Cardiac muscle cell (in vitro differentiated cells and primary cell): Measurements from ENCODE around the gene NCF4. TPM values are rescaled to one million over a fixed set of nuclear protein-coding genes. Genes with fewer than 3 reads are reported as not detected.
A peak's percentile ranks its signal among the peaks of the same experiment; 100 is the strongest.

Experiments
- DNase-seq, 2 donors: peaks; one replicate each; pipeline versions ENCODE4 v3.0.0 to v3.0.0-alpha.2; 2010 to 2017; ENCODE audit warnings: low read depth in 1 of 2, low spot score in 1 of 2
- H3K27ac ChIP-seq: fragments of 200-600 bp; sonication (generic); 2 replicates; pipeline ENCODE4 v1.5.1; 2016
- H3K27me3 ChIP-seq: fragments of 200-600 bp; sonication (generic); 2 replicates; pipeline ENCODE4 v1.6.0; 2016; ENCODE audit warnings: control low read depth
- H3K36me3 ChIP-seq: fragments of 200-600 bp; sonication (generic); 2 replicates; pipeline ENCODE4 v1.5.1; 2016; ENCODE audit warnings: control low read depth
- H3K4me1 ChIP-seq: fragments of 200-600 bp; sonication (generic); 2 replicates; pipeline ENCODE4 v1.8.1; 2017; ENCODE audit warnings: low read depth, mild to moderate bottlenecking, mixed run types
- H3K4me3 ChIP-seq: fragments of 200-600 bp; sonication (generic); 2 replicates; pipeline ENCODE4 v1.5.1; 2016; ENCODE audit warnings: mild to moderate bottlenecking
- H3K9me3 ChIP-seq: fragments of 200-600 bp; sonication (generic); 2 replicates; pipeline ENCODE4 v1.5.1; 2017; ENCODE audit warnings: low read depth, mild to moderate bottlenecking, control low read depth
- polyA plus RNA-seq: library from polyadenylated mRNA; unstranded; fragments of >200 nt; fragmentation: Nextera tagmentation; extraction: Ambion mirVana; gene quantifications from 2 replicates; pipeline ENCODE4 v1.2.1, GENCODE V29; 2016
- total RNA-seq: library from RNA; depleted of rRNA; stranded (reverse); fragments of >200 nt; gene quantifications from 2 replicates; pipeline ENCODE4 v1.2.3, GENCODE V29; 2016
- TF ChIP-seq, protein P1 (sequence below): IDR thresholded peaks from 2 replicates; pipeline ENCODE4 v1.5.1; 2012; ENCODE audit warnings: low read depth, mild to moderate bottlenecking, low read length

NCF4 gene
- total and polyA plus RNA-seq, 2 experiments from 2014 or later = not detected

DNA sequence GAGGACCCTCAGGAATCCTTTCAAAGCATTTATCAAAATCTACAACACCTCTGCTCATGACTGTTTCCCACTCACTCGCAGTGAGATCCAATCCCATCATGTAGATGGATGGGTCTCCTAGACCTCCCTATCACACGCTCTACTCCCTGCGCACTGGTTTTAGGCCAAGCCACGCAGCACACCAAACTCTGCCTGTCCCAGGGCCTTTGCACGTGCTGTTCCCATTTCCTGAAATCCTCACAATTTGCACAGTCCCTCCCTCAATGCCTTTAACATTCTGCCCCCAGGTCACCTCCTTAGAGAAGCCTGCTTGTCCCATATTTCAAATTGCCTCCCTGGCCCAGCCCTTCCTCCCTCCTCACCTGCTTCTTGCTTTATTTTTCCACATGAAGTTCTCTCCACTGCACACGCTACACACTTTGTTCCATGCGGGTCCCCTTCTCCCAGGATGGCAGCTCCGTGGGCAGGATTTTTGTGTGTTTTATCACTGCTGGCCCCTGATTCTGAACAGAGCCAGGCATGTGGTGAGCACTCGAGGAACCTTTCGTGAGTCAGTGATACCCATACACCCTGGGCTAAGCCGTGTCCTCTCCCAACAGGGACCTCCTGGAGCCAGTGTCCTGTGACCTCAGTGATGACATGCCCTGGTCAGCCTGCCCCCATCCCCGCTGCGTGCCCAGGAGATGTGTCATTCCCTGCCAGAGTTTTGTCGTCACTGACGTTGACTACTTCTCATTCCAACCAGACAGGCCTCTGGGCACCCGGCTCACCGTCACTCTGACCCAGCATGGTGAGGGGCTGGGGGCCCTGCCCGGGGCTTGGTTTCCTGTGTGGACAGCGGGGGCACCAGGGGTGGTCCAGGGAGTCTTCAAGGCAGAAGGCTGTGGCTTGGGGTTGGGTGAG is 64.8 kb downstream of the NCF4 start:
- H3K9me3 ChIP-seq = no peaks in the 10 kb centered on the region
- no peak overlapping the region for H3K4me3 ChIP-seq
- no peaks in the 10 kb centered on the region for H3K4me1 ChIP-seq
- H3K36me3 ChIP-seq = no peaks in the 10 kb centered on the region
- TF ChIP-seq, protein P1, sequence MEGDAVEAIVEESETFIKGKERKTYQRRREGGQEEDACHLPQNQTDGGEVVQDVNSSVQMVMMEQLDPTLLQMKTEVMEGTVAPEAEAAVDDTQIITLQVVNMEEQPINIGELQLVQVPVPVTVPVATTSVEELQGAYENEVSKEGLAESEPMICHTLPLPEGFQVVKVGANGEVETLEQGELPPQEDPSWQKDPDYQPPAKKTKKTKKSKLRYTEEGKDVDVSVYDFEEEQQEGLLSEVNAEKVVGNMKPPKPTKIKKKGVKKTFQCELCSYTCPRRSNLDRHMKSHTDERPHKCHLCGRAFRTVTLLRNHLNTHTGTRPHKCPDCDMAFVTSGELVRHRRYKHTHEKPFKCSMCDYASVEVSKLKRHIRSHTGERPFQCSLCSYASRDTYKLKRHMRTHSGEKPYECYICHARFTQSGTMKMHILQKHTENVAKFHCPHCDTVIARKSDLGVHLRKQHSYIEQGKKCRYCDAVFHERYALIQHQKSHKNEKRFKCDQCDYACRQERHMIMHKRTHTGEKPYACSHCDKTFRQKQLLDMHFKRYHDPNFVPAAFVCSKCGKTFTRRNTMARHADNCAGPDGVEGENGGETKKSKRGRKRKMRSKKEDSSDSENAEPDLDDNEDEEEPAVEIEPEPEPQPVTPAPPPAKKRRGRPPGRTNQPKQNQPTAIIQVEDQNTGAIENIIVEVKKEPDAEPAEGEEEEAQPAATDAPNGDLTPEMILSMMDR = no peak
- H3K27ac ChIP-seq = no peak overlapping the region
- DNase-seq = peak in 1 of 2 donors; percentile 30
- no peaks in the 10 kb centered on the region for H3K27me3 ChIP-seq

DNA sequence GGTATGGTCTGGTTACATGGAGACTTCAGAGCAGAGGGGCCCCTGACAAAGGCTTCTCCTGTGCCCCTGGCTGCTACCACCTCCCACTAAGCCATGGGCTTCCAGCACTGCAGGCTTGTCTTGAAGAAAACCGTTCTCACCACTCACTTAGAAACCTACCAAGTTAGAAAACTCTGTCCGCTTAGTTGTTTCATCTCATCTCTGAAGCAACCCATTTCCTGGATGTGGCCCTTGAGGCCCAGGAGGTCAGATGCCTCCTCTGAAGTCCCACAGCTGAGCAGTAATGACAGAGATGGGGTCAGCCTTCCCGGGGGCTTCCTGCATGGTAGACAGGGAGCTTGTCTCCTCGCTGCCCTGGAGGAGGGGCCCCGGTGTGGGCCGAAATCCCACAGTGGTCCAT is 65.5 kb downstream of the NCF4 start:
- DNase-seq = no peak
- Histone ChIP-seq H3K4me3 (no peak overlapping the region), H3K27me3 (no peaks in the 10 kb centered on the region), H3K9me3 (no peaks in the 10 kb centered on the region), H3K27ac (no peak overlapping the region), H3K36me3 (no peaks in the 10 kb centered on the region), H3K4me1 (no peaks in the 10 kb centered on the region)
- TF ChIP-seq, protein P1 = no peak

DNA sequence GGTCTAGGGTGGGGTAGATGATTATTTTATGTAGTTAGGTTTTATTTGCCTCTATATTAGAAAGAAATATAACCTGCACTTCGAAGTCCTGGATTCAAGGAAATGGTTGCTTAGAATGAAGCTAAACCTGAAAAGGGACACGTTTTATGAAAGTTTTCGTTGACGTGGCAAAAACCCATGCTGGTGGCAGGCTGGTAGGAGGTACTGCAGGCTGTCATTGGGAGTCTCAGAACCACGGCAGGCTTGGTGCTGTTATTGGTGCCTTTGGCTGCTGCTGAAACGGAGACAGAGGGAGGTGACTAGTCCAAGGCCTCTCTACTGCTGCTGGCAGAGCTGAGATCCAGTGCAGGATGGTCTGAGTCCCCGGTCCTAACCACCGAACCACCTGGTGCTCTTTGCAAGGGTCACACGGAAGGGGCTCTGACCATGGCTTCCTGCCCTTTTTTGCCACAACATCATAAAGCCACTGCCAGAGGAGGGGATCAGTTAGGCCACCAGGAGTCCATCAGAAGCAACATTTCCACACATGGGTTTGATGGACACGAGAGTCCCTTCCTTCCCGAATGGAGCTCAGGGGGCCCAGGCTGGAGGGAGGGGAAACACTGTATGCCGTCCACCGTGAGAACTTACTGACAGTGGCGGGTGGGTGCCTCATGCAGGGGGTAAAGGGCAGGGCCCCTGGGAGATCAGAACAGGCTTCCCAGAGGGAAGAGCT is 66.1 kb downstream of the NCF4 start:
- H3K4me3 ChIP-seq = no peak overlapping the region
- no peaks in the 10 kb centered on the region for H3K4me1 ChIP-seq
- no peaks in the 10 kb centered on the region for H3K27me3 ChIP-seq
- TF ChIP-seq, protein P1 = no peak
- no peak overlapping the region for H3K27ac ChIP-seq
- no peaks in the 10 kb centered on the region for H3K36me3 ChIP-seq
- no peaks in the 10 kb centered on the region for H3K9me3 ChIP-seq
- no peak for DNase-seq

Other genes starting within 250 kb of the NCF4 start
- gene CACNG2, start 157.3 kb upstream of the NCF4 start, total RNA-seq = not detected in 2 replicates
- not detected in 2 replicates for gene CACNG2, start 157.3 kb upstream of the NCF4 start, polyA plus RNA-seq
- gene IFT27, start 84.9 kb upstream of the NCF4 start, total RNA-seq = 56.7 and 59.9 TPM in 2 replicates
- 60.7 and 86.5 TPM in 2 replicates for gene IFT27, start 84.9 kb upstream of the NCF4 start, polyA plus RNA-seq
- not detected in 2 replicates for gene PVALB, start 44.0 kb upstream of the NCF4 start, total RNA-seq
- not detected in 2 replicates for gene PVALB, start 44.0 kb upstream of the NCF4 start, polyA plus RNA-seq
- 0.60 TPM in 1 of 2 replicates, not detected in the other for gene CSF2RB, start 52.6 kb downstream of the NCF4 start, total RNA-seq
- not detected in 2 replicates for gene CSF2RB, start 52.6 kb downstream of the NCF4 start, polyA plus RNA-seq
- 63.8 and 78.0 TPM in 2 replicates for gene TST, start 158.4 kb downstream of the NCF4 start, total RNA-seq
- gene TST, start 158.4 kb downstream of the NCF4 start, polyA plus RNA-seq = 34.8 and 36.2 TPM in 2 replicates
- gene MPST, start 158.7 kb downstream of the NCF4 start, total RNA-seq = 152 and 155 TPM in 2 replicates
- 86.0 and 135 TPM in 2 replicates for gene MPST, start 158.7 kb downstream of the NCF4 start, polyA plus RNA-seq
- gene KCTD17, start 190.7 kb downstream of the NCF4 start, total RNA-seq = 38.4 and 39.1 TPM in 2 replicates
- 49.5 and 54.0 TPM in 2 replicates for gene KCTD17, start 190.7 kb downstream of the NCF4 start, polyA plus RNA-seq
- gene TMPRSS6, start 248.7 kb downstream of the NCF4 start, total RNA-seq = not detected in 2 replicates
- gene TMPRSS6, start 248.7 kb downstream of the NCF4 start, polyA plus RNA-seq = 0.11 and 0.26 TPM in 2 replicates